ENCODE data around the gene UBE2O.

The UBE2O gene

GRCh38 chr17:76385892-76386786 lies 66.8 kb downstream of the UBE2O start:
- DNase-seq: peak; percentile 45

GRCh38 chr17:76384987-76385891 lies 67.7 kb downstream of the UBE2O start:
- no peak for DNase-seq

- DNase-seq: peak; percentile 57
Observed at GRCh38 chr17:76384222-76384986, 68.5 kb downstream of the UBE2O start, which contains the start of gene SPHK1. SPHK1 (plus strand) TSS chr17:76384609; CDS start chr17:76385645, 1,036 bp downstream.

GRCh38 chr17:76383546-76384221 lies 69.3 kb downstream of the UBE2O start:
- DNase-seq: no peak

GRCh38 chr17:76382803-76383545 lies 70.0 kb downstream of the UBE2O start:
- peak; percentile 14 for DNase-seq

- no peak for DNase-seq
Observed at GRCh38 chr17:76382351-76382802, 70.6 kb downstream of the UBE2O start.

GRCh38 chr17:76381633-76382350 lies 71.2 kb downstream of the UBE2O start:
- DNase-seq: no peak

GRCh38 chr17:76379646-76380376 lies 73.1 kb downstream of the UBE2O start:
- no peak for DNase-seq

- DNase-seq: no peak
Observed at GRCh38 chr17:76379275-76379641, 73.7 kb downstream of the UBE2O start.

- DNase-seq: no peak
Observed at GRCh38 chr17:76378548-76379274, 74.2 kb downstream of the UBE2O start.

GRCh38 chr17:76376318-76377133 lies 76.4 kb downstream of the UBE2O start:
- no peak for DNase-seq

- DNase-seq: no peak
Observed at GRCh38 chr17:76371656-76372628, 81.0 kb downstream of the UBE2O start.

- DNase-seq: no peak
Observed at GRCh38 chr17:76370261-76370993, 82.5 kb downstream of the UBE2O start.

- DNase-seq: no peak
Observed at GRCh38 chr17:76369804-76370203, 83.1 kb downstream of the UBE2O start.

GRCh38 chr17:76369379-76369778 lies 83.6 kb downstream of the UBE2O start:
- DNase-seq: no peak

- DNase-seq: no peak
Observed at GRCh38 chr17:76368545-76368944, 84.4 kb downstream of the UBE2O start.

Measured in NCI-H510A (cell line).